Gastroesophageal sphincter (tissue), 3 donors: ENCODE measurements around the gene MINDY2.

Experiments used
- EP300 ChIP-seq: sonication (generic); formaldehyde crosslinking; IDR thresholded peaks from one replicate; pipeline ENCODE4 v1.6.1; 2017; ENCODE audit warnings: antibody characterized with exemption, mild to moderate bottlenecking
- POLR2A ChIP-seq, 2 donors: fragments of 450-650 bp; IDR thresholded peaks; one replicate each; pipeline ENCODE4 v1.6.1; 2017; ENCODE audit warnings: antibody characterized with exemption in 2 of 2, mild to moderate bottlenecking in 2 of 2, moderate library complexity in 1 of 2
- POLR2AphosphoS5 ChIP-seq: sonication (generic); formaldehyde crosslinking; IDR thresholded peaks from one replicate; pipeline ENCODE4 v1.6.1; 2017; ENCODE audit warnings: antibody characterized with exemption
- TF ChIP-seq, protein P1 (sequence below), 4 experiments: fragments of 200-600 bp in 2 of 4; fragments of 450-650 bp in 2 of 4; sonication (generic) in 1 of 4; IDR thresholded peaks; one replicate each; pipeline ENCODE4 v1.5.1; 2017 to 2019; ENCODE audit warnings: antibody characterized with exemption in 4 of 4, mild to moderate bottlenecking in 2 of 4, moderate library complexity in 2 of 4

DNA sequence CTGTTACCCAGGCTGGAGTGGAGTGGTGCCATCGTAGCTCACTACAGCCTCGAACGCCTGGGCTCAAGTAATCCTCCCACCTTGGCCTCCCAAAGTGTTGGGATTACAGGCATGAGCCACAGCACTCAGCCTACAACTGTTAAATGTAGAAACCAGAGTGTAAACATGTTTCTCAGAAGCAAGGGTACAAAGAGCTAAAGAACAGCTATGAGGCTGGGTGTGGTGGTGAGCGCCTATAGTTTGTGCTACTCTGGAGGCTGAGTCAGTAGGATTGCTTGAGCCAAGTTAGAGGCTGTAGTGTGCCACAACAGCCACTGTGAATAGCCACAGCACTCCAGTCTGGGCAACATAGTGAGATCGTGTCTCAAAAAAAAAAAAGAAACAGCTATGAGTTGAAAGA is 4.8 kb upstream of the MINDY2 start:
- TF ChIP-seq, protein P1, sequence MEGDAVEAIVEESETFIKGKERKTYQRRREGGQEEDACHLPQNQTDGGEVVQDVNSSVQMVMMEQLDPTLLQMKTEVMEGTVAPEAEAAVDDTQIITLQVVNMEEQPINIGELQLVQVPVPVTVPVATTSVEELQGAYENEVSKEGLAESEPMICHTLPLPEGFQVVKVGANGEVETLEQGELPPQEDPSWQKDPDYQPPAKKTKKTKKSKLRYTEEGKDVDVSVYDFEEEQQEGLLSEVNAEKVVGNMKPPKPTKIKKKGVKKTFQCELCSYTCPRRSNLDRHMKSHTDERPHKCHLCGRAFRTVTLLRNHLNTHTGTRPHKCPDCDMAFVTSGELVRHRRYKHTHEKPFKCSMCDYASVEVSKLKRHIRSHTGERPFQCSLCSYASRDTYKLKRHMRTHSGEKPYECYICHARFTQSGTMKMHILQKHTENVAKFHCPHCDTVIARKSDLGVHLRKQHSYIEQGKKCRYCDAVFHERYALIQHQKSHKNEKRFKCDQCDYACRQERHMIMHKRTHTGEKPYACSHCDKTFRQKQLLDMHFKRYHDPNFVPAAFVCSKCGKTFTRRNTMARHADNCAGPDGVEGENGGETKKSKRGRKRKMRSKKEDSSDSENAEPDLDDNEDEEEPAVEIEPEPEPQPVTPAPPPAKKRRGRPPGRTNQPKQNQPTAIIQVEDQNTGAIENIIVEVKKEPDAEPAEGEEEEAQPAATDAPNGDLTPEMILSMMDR (IDR thresholded peaks at IDR 0.05) = no peak
- no peak for TF ChIP-seq POLR2A (IDR thresholded peaks at IDR 0.05)
- no peak for TF ChIP-seq POLR2AphosphoS5
- TF ChIP-seq EP300 = no peak
